ENCODE data around the gene RAD1.

RAD1 gene

GRCh38 chr5:34915856-34916192 lies 520 bp upstream of the RAD1 start:
- DNase-seq = no peak

- DNase-seq = peak in 1 of 2 experiments; percentile 78
Measured at GRCh38 chr5:34914671-34915138, 599 bp downstream of the RAD1 start.

- no peak for DNase-seq
Measured at GRCh38 chr5:34913072-34913471, 2.2 kb downstream of the RAD1 start.

GRCh38 chr5:34905564-34905963 lies 9.7 kb downstream of the RAD1 start:
- no peak for DNase-seq

- DNase-seq = no peak
Measured at GRCh38 chr5:34903260-34903659, 12.0 kb downstream of the RAD1 start.

GRCh38 chr5:34900652-34901051 lies 14.7 kb downstream of the RAD1 start:
- no peak for DNase-seq

GRCh38 chr5:34899066-34899465 lies 16.2 kb downstream of the RAD1 start:
- no peak for DNase-seq

- peak; percentile 82 to 86 for DNase-seq
Measured at GRCh38 chr5:34898258-34898895, 16.9 kb downstream of the RAD1 start.

- DNase-seq = no peak
Measured at GRCh38 chr5:34897646-34898045, 17.7 kb downstream of the RAD1 start.

- DNase-seq = no peak
Measured at GRCh38 chr5:34895641-34896419, 19.5 kb downstream of the RAD1 start.

- no peak for DNase-seq
Measured at GRCh38 chr5:34894716-34895115, 20.6 kb downstream of the RAD1 start.

GRCh38 chr5:34892414-34892813 lies 22.9 kb downstream of the RAD1 start:
- DNase-seq = no peak

GRCh38 chr5:34891981-34892380 lies 23.3 kb downstream of the RAD1 start:
- DNase-seq = no peak

GRCh38 chr5:34889394-34889793 lies 25.9 kb downstream of the RAD1 start:
- no peak for DNase-seq

- DNase-seq = no peak
Measured at GRCh38 chr5:34886392-34887119, 28.7 kb downstream of the RAD1 start.

GRCh38 chr5:34881246-34881645 lies 34.1 kb downstream of the RAD1 start:
- no peak for DNase-seq

GRCh38 chr5:34876275-34876674 lies 39.0 kb downstream of the RAD1 start:
- DNase-seq = no peak

- DNase-seq = no peak
Measured at GRCh38 chr5:34870382-34870781, 44.9 kb downstream of the RAD1 start.

- no peak for DNase-seq
Measured at GRCh38 chr5:34869256-34869655, 46.0 kb downstream of the RAD1 start.

- DNase-seq = no peak
Measured at GRCh38 chr5:34868791-34869190, 46.5 kb downstream of the RAD1 start.

GRCh38 chr5:34867660-34868059 lies 47.6 kb downstream of the RAD1 start:
- peak in 1 of 2 experiments; percentile 22 for DNase-seq

- DNase-seq = no peak
Measured at GRCh38 chr5:34866989-34867471, 48.3 kb downstream of the RAD1 start.

GRCh38 chr5:34865091-34865490 lies 50.2 kb downstream of the RAD1 start:
- DNase-seq = no peak

GRCh38 chr5:34863946-34864345 lies 51.4 kb downstream of the RAD1 start:
- DNase-seq = no peak
